Kidney (tissue), 14 donors: ENCODE results near the gene PRDM16. TPM values are rescaled to one million over a fixed set of nuclear protein-coding genes. Genes with fewer than 3 reads are reported as not detected.
A peak's percentile ranks its signal among the peaks of the same experiment; 100 is the strongest.

Experiments
- DNase-seq, 5 donors: peaks; one replicate each; pipeline ENCODE4 v3.0.0-alpha.2; 2013 to 2020
- FAIRE-seq: peaks from 2 replicates; lab custom pipeline; 2012; peaks lifted over from hg19 to GRCh38; lab: Jason Lieb, UNC
- H3K27ac ChIP-seq, 2 donors: one replicate each; pipeline ENCODE4 v1.7.0; 2013; ENCODE audit warnings: low read depth in 2 of 2, low read length in 2 of 2, inconsistent platforms in 1 of 2
- H3K27me3 ChIP-seq: one replicate; pipeline ENCODE4 v1.7.1; 2013; ENCODE audit warnings: low read length, inconsistent platforms; ENCODE audit not compliant: control insufficient read depth, insufficient read depth
- H3K36me3 ChIP-seq, 3 donors: one replicate each; pipeline versions ENCODE4 v1.7.0 to v1.7.1; 2013; ENCODE audit warnings: low read length in 3 of 3, control low read depth in 1 of 3, inconsistent platforms in 1 of 3; ENCODE audit not compliant: insufficient read depth in 3 of 3, control insufficient read depth in 2 of 3
- H3K4me1 ChIP-seq, 3 donors: one replicate each; pipeline versions ENCODE4 v1.7.0 to v1.7.1; 2013; ENCODE audit warnings: low read length in 3 of 3, inconsistent platforms in 1 of 3, low read depth in 1 of 3; ENCODE audit not compliant: control insufficient read depth in 2 of 3, insufficient read depth in 2 of 3
- H3K4me3 ChIP-seq, 3 donors: one replicate each; pipeline versions ENCODE4 v1.7.0 to v1.8.1; 2013; ENCODE audit warnings: low read length in 3 of 3, control low read depth in 1 of 3, inconsistent platforms in 1 of 3
- H3K9ac ChIP-seq, 3 donors: one replicate each; pipeline versions ENCODE4 v1.7.0 to v1.7.1; 2013; ENCODE audit warnings: low read length in 3 of 3, control low read depth in 1 of 3, inconsistent platforms in 1 of 3
- H3K9me3 ChIP-seq, 3 donors: one replicate each; pipeline versions ENCODE4 v1.7.0 to v1.7.1; 2013; ENCODE audit warnings: low read length in 3 of 3, control low read depth in 1 of 3, inconsistent platforms in 1 of 3; ENCODE audit not compliant: control insufficient read depth in 2 of 3, insufficient read depth in 1 of 3
- CTCF ChIP-seq: IDR thresholded peaks from 3 replicates; pipeline ENCODE4 v1.5.1; 2012; ENCODE audit warnings: mild to moderate bottlenecking, moderate library complexity, borderline replicate concordance; ENCODE audit not compliant: insufficient read depth; ENCODE audit errors: extremely low read depth
- intact Hi-C: fragments of 100-400 bp; cut with DNase I; formaldehyde crosslinking; loops from one replicate; pipeline ENCODE4 v1.11.1; 2022
- polyA plus RNA-seq: library from polyadenylated mRNA; stranded (reverse); fragments of 350-450 nt; fragmentation: Illumina TruSeq; extraction: RNeasy Lipid Tissue Mini Kit (QIAGEN cat#74804); gene quantifications from one replicate; pipeline ENCODE4 v1.2.3, GENCODE V29; 2014; ENCODE audit warnings: low read depth, low replicate concordance; ENCODE audit not compliant: insufficient read depth
- total RNA-seq: library from RNA; stranded (reverse); fragmentation: NEBNext Ultra II Directional; extraction: Animal tissue kit (Norgen Biotek cat#: 25700); gene quantifications from one replicate; pipeline ENCODE4 v1.2.1, GENCODE V29; 2021
- donor health status: control.
- donor health status: control.
- donor health status: control.
- donor health status: control.
- donor health status: control.
- donor health status: DM: yes; HTN: yes; CAD: no.
- donor health status: Normal renal cell carcinoma (clear cell type).

The PRDM16 gene
- total and polyA plus RNA-seq, 2 donors from 2014 or later = 3.0 to 21.9 TPM

DNA sequence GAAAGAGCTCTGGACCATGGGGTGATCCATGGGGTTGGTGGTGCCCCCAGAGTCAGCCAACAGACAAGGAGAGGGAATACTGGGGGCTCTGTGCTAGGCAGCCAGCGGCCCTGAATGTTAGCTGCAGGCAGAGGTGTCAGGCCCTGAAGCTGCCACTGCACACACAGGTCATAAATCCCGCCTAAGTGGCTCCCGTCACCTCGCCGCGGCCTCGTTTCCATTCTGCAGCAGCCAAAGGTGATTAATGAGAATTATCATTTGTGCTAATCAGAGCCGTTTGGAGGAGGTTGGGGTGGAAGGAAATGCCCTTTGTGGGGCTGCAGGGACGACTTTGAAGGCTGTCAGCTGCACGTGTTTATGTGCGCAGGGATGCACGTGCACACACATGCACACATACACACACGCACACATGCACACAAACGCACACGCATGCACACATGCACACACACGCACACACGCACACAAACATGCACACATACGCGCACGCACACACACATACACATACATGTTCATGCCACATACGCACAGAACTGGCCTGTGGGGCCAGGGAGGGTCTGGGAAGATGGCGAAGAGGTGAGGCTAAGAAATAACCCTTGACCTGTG, 296.6 kb downstream of the PRDM16 start:
- TF ChIP-seq CTCF = no peak
- Histone ChIP-seq H3K9ac (no peak overlapping the region), H3K4me3 (no peak overlapping the region), H3K27ac (peak overlapping the region in 1 of 2 donors; percentile 48), H3K4me1 (peaks cover 0 to 3% (median 0%) of the 10 kb centered on the region in 3 donors), H3K27me3 (peaks cover 15% of the 10 kb centered on the region), H3K36me3 (no peaks in the 10 kb centered on the region), H3K9me3 (no peaks in the 10 kb centered on the region)
- intact Hi-C loops = no loop called here
- FAIRE-seq = no peak
- peak in 3 of 5 donors; percentile 58 to 61 (median 60) for DNase-seq

DNA sequence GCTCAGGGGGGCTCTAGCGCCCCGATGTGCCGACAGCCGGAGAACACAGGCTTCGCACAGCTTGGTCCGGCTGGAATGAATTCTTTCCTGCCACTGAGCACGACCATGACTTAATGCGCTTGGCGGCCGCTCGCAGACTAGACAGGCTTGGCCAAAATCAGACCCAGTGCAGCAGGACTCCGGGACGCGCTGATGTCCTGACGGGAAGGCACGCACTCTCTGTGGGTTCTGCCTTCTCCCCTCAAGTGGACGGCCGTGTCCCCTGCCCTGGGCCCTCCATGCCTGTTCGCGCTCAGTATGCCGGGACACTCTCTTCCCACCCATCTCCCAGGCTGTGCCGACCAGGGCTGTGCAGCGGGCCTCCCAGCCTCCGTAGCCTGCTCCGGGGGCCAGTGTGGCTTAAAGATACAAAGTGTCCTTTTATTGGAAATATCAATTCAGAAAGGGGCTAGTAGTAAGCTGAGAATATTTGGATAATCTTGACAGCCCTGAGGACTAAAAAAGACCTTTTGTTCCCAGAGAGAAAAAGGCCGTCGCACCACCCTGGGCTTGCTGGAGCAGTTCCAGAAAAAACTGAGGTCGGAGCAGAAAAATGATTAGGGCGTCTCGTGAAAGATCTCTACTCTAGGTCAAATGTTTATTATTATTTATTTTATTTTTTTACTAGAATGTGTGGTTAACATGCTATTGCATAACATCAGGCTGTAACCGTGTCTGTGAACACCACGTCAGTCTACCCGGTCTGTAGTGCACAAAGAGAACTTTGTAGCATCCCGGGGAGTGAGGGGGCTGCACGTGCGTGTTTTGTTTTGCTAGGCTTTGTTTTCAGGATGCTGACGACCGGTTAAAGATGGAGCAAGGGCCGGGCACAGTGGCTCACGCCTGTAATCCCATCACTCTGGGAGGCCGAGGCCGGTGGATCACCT, 297.4 kb downstream of the PRDM16 start:
- DNase-seq = peak in 4 of 5 donors; percentile 53 to 89 (median 72)
- Histone ChIP-seq H3K9ac (no peak overlapping the region), H3K27me3 (peaks cover 13% of the 10 kb centered on the region), H3K4me1 (peaks cover 0 to 3% (median 0%) of the 10 kb centered on the region in 3 donors), H3K36me3 (no peaks in the 10 kb centered on the region), H3K9me3 (no peaks in the 10 kb centered on the region), H3K27ac (peak overlapping the region in 1 of 2 donors; percentile 53), H3K4me3 (no peak overlapping the region)
- TF ChIP-seq CTCF = no peak
- FAIRE-seq = no peak
- intact Hi-C loops = no loop called here

DNA sequence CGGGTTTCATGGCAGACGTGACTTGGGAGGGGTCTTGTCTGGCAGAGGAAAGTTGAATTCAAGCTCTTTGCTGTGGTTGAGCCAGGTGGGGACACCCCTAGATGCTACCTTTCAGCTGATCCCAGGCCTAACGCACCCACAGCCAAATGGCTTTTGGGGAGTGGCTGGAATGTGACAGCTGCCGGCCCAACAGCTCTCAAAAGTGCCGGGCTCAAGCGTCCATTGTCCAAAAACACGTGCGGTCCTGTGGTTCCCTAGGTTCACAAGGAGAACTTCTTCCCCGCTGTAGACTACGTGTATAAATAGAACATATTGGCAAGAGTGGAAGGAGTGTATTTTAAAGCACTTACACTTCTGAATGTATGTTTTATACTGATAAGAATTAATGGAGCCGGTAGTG, 298.4 kb downstream of the PRDM16 start:
- H3K4me1 ChIP-seq = peaks cover 0 to 3% (median 0%) of the 10 kb centered on the region in 3 donors
- no peaks in the 10 kb centered on the region for H3K9me3 ChIP-seq
- H3K36me3 ChIP-seq = no peaks in the 10 kb centered on the region
- TF ChIP-seq CTCF = no peak
- no peak for FAIRE-seq
- no peak overlapping the region for H3K9ac ChIP-seq
- intact Hi-C loops = no loop called here
- H3K4me3 ChIP-seq = no peak overlapping the region
- no peak for DNase-seq
- peaks cover 10% of the 10 kb centered on the region for H3K27me3 ChIP-seq
- no peak overlapping the region for H3K27ac ChIP-seq
